ENCODE data around the gene FCER2. TPM values are rescaled to one million over a fixed set of nuclear protein-coding genes. Genes with fewer than 3 reads are reported as not detected.

Gene FCER2
- total RNA-seq, 1 experiment from 2014 or later: 0.15 TPM

DNA sequence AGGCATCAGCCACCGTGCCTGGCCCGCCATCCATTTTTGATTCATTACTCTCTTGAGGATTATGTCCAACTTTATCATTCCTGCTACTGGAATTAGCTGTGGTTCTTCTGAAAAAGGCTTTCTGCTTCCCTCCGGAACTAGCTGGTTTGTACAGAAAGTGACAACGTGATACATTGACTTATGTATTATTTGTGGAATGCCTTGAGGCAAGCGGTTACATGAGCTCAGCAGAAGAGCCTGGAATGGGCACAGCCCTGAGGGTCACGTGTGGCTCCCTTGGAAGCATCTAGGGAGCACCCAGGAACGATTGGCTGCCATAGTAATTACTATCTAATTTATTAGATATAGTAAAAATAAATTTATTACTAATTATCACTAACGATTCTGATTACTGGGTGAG lies 47.5 kb downstream of the FCER2 start:
- in situ Hi-C loops (cut with HindIII; ENCODE audit: low pct_unique_long_range_greater_than_20kb, low sequenced_read_pairs): no loop called here
- no peaks in the 10 kb centered on the region for H3K9me3 ChIP-seq (ENCODE audit: control insufficient read depth, insufficient read depth, low read depth, low read length)
- H3K36me3 ChIP-seq (ENCODE audit: control insufficient read depth, insufficient read depth, low read length): no peaks in the 10 kb centered on the region
- H3K4me3 ChIP-seq (ENCODE audit: low read depth in 2 of 2, low read length in 2 of 2): no peak overlapping the region
- CTCF ChIA-PET: no interaction called here
- intact Hi-C loops (cut with micrococcal nuclease; ENCODE audit: unreplicated experiment): no loop called here
- no peaks in the 10 kb centered on the region for H3K27me3 ChIP-seq (ENCODE audit: control insufficient read depth, insufficient read depth, low read length)
- POLR2A ChIA-PET: no interaction called here
- no TSS peak for BruUV-seq (replicated peaks)
- TF ChIP-seq SIN3A (IDR thresholded peaks at IDR 0.05; ENCODE audit: borderline replicate concordance, insufficient read depth, low read depth, low read length) (no peak), TCF7L2 (IDR thresholded peaks at IDR 0.05; ENCODE audit: low read depth, low read length) (no peak), POLR2AphosphoS5 (IDR thresholded peaks at IDR 0.05; ENCODE audit: low read depth, low read length) (no peak)
- TF ChIP-seq, protein P1, sequence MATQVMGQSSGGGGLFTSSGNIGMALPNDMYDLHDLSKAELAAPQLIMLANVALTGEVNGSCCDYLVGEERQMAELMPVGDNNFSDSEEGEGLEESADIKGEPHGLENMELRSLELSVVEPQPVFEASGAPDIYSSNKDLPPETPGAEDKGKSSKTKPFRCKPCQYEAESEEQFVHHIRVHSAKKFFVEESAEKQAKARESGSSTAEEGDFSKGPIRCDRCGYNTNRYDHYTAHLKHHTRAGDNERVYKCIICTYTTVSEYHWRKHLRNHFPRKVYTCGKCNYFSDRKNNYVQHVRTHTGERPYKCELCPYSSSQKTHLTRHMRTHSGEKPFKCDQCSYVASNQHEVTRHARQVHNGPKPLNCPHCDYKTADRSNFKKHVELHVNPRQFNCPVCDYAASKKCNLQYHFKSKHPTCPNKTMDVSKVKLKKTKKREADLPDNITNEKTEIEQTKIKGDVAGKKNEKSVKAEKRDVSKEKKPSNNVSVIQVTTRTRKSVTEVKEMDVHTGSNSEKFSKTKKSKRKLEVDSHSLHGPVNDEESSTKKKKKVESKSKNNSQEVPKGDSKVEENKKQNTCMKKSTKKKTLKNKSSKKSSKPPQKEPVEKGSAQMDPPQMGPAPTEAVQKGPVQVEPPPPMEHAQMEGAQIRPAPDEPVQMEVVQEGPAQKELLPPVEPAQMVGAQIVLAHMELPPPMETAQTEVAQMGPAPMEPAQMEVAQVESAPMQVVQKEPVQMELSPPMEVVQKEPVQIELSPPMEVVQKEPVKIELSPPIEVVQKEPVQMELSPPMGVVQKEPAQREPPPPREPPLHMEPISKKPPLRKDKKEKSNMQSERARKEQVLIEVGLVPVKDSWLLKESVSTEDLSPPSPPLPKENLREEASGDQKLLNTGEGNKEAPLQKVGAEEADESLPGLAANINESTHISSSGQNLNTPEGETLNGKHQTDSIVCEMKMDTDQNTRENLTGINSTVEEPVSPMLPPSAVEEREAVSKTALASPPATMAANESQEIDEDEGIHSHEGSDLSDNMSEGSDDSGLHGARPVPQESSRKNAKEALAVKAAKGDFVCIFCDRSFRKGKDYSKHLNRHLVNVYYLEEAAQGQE (IDR thresholded peaks at IDR 0.05; ENCODE audit: insufficient read depth in 1 of 2, low read depth in 2 of 2, low read length in 1 of 2): no peak
- TF ChIP-seq, protein P2, sequence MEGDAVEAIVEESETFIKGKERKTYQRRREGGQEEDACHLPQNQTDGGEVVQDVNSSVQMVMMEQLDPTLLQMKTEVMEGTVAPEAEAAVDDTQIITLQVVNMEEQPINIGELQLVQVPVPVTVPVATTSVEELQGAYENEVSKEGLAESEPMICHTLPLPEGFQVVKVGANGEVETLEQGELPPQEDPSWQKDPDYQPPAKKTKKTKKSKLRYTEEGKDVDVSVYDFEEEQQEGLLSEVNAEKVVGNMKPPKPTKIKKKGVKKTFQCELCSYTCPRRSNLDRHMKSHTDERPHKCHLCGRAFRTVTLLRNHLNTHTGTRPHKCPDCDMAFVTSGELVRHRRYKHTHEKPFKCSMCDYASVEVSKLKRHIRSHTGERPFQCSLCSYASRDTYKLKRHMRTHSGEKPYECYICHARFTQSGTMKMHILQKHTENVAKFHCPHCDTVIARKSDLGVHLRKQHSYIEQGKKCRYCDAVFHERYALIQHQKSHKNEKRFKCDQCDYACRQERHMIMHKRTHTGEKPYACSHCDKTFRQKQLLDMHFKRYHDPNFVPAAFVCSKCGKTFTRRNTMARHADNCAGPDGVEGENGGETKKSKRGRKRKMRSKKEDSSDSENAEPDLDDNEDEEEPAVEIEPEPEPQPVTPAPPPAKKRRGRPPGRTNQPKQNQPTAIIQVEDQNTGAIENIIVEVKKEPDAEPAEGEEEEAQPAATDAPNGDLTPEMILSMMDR (IDR thresholded peaks at IDR 0.05): no peak
- ATAC-seq: no peak
- DNase-seq (ENCODE audit: low read depth, low spot score): no peak
- no peak overlapping the region for H3K27ac ChIP-seq (ENCODE audit: low read length)
- H3K4me1 ChIP-seq (ENCODE audit: control insufficient read depth, insufficient read depth, low read length): no peaks in the 10 kb centered on the region

DNA sequence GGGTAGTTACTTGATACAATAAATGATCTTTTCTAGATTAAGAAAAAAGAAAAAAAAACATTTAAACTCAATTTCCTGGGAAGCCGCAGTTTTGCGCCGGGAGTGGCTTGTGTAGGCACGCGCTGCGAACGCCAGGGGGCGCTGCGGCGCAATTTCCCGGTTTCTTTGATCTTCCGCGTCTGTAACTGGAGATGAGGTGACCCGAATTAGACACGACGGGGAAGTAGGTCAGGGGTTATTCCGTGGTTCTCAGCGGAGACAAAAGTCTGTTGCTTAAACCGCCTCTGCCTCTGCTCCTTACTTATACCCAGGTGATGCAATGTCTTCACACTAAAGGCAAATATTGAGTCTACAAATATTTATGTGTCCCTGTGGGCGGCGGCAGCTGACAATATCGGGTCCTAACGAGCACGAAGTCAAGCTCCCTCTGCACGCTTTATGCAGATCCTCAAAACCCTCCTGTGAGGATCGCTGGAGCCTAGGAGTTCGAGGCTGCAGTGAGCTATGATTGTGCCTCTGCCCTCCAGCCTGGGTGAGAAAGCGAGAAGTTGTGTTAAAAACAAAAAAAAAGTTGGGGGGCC lies 49.8 kb downstream of the FCER2 start:
- Histone ChIP-seq H3K36me3 (ENCODE audit: control insufficient read depth, insufficient read depth, low read length) (no peaks in the 10 kb centered on the region), H3K4me1 (ENCODE audit: control insufficient read depth, insufficient read depth, low read length) (no peaks in the 10 kb centered on the region), H3K9me3 (ENCODE audit: control insufficient read depth, insufficient read depth, low read depth, low read length) (no peaks in the 10 kb centered on the region), H3K27ac (ENCODE audit: low read length) (peak overlapping the region; percentile 39; the same call in 1 of the 2 replicates), H3K27me3 (ENCODE audit: control insufficient read depth, insufficient read depth, low read length) (no peaks in the 10 kb centered on the region), H3K4me3 (ENCODE audit: low read depth in 2 of 2, low read length in 2 of 2) (peak overlapping the region; percentile 25 to 58)
- ATAC-seq: peak; percentile 70
- intact Hi-C loops (cut with micrococcal nuclease; ENCODE audit: unreplicated experiment): no loop called here
- ChIA-PET CTCF (interaction anchor here (0.6 to 0.7 kb wide), 2 partner anchors 39 to 428 kb away, joined by 3 to 12 read pairs; no protein-coding TSS in a partner anchor), POLR2A (no interaction called here)
- in situ Hi-C loops (cut with HindIII; ENCODE audit: low pct_unique_long_range_greater_than_20kb, low sequenced_read_pairs): no loop called here
- TF ChIP-seq, protein P2 (IDR thresholded peaks at IDR 0.05): peak; percentile 94
- TF ChIP-seq, protein P1 (IDR thresholded peaks at IDR 0.05; ENCODE audit: insufficient read depth in 1 of 2, low read depth in 2 of 2, low read length in 1 of 2): no peak
- TF ChIP-seq POLR2AphosphoS5 (IDR thresholded peaks at IDR 0.05; ENCODE audit: low read depth, low read length) (no peak), TCF7L2 (IDR thresholded peaks at IDR 0.05; ENCODE audit: low read depth, low read length) (peak; percentile 100), SIN3A (IDR thresholded peaks at IDR 0.05; ENCODE audit: borderline replicate concordance, insufficient read depth, low read depth, low read length) (no peak)
- DNase-seq (ENCODE audit: low read depth, low spot score): peak; percentile 70
- BruUV-seq (replicated peaks): no TSS peak
